Right lobe of liver (tissue), 4 donors: ENCODE measurements around the gene CCNA2.

ENCODE experiments used
- CTCF ChIP-seq, 4 donors: fragments of 200-600 bp in 3 of 4; fragments of 450-650 bp in 1 of 4; IDR thresholded peaks; one replicate each; pipeline versions ENCODE4 v1.5.1 to v1.8.0; 2016 to 2022; ENCODE audit warnings: antibody characterized with exemption in 4 of 4, mild to moderate bottlenecking in 2 of 4
- POLR2A ChIP-seq: fragments of 450-650 bp; IDR thresholded peaks from one replicate; pipeline ENCODE4 v1.6.1; 2017; ENCODE audit warnings: antibody characterized with exemption, mild to moderate bottlenecking
- donor health status: DM: no; HTN: no; CAD: no.
- donor health status: DM: no; HTN: no; CAD: no.
- donor health status: DM: no; HTN: yes; CAD: no.

GRCh38 chr4:121794505-121795188 lies 29.0 kb downstream of the CCNA2 start:
- no peak for TF ChIP-seq POLR2A
- no peak for TF ChIP-seq CTCF (IDR thresholded peaks at IDR 0.05)
